GM19372 (cell line): ENCODE results near the gene ZNF92.
"Not testable (repeated sequence)": the region's sequence is repeated elsewhere in the genome, so short reads cannot be mapped to it uniquely, and the experiment has no call there.

Source experiments
- ATAC-seq: cut with Tn5 transposase; IDR thresholded peaks from one replicate; pipeline ENCODE4 v1.9.1; 2021; ENCODE audit warnings: mild to moderate bottlenecking, low read depth, moderate library complexity; ENCODE audit not compliant: unreplicated experiment

ZNF92 gene

DNA sequence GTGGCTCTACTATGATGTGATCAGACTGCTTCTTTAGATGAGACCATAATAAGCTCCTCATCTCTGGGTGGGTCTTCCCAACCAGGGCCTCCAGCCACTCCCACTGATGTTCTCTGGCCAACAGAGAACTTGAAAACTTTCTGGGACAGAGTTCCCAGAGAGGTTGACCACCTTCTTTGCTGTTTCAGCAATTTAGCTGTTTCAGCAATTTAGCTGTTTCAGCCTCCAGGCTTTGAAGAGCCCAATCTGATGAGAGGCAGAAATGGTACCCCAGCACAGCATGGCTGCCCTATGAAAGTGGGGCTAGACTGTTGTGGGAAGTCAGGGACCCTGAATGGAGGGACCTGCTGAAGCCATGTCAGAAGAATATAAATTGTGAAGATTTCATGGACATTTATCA is 49.0 kb downstream of the ZNF92 start:
- ATAC-seq, result no peak

DNA sequence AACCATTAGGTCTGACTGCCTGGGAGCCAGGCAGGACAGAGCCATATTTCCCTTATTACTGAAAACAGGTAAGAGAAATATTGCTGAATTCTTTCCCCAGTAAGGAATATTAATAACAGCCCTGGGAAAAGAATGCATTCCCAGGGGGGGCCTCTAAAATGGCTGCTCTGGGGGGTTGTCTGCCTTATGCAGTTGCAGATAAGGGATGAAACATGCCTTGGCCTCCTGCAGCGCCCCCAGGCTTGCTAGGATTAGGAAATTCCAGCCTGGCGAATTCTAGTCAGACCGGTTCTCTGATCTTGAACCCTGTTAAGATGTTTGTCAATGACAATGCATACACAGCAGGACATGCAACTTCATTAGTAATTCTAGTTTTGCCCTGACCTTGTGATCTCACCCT is 49.6 kb downstream of the ZNF92 start:
- not testable (repeated sequence) for ATAC-seq

DNA sequence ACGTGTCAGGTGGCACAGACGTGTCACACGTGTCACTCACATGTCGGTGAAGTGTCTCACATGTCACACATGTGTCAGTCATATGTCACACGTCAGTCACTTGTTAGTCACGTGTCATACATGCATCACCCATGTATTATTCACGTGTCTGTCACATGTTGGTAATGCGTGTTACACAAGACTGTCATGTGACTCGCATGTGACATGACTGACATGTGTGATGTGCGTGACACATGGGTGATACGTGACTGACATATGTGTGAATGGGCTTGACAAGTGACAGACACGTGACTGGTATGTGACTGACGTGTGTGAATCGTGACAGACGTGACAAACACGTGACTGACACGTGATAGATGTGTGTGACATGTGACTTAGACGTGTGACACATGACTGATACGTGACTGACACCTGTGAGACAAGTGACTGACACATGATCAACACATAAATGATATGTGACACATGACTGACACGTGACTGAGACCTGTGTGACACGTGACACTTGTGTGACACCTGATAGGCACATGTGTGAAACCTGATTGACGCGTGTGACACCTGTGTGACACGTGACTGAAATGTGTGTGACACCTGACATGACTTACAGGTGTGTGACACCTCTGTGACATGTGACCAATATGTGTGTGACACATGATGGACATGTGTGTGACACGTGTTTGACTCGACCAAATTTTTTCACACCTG is 56.1 kb downstream of the ZNF92 start:
- ATAC-seq, result no peak

DNA sequence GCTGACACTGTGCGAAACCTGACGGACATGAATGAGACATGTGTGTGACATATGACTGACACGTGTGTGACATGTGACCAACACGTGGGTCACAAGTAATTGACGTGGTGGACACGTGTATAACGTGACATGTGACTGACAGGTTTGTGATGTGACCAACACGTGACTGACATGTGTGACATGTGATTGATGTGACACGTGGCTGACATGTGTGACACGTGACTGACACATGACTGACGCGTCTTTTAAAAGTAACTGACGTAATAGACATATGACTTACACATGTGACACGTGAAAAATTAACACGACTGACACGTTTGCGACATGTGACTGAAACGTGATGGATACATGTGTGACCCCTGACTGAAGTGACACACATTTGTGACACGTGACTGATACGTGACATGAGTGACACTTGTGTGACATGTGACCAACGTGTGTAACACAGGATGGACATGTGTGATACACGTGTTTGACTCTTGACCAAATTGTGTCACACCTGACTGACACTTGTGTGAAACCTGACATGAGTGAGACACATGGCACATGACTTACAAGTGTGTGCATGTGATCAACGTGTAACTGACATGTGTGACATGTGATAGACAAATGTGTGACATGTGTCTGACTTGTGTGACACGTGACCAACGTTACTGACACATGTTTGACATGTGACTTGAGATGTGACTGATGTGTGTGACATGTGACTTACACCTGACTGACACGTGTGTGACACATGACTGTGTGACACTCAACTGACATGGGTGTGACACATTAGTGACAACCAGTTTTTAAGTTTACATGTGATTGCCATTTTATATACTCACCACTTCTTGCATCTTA is 56.9 kb downstream of the ZNF92 start:
- ATAC-seq, result no peak

DNA sequence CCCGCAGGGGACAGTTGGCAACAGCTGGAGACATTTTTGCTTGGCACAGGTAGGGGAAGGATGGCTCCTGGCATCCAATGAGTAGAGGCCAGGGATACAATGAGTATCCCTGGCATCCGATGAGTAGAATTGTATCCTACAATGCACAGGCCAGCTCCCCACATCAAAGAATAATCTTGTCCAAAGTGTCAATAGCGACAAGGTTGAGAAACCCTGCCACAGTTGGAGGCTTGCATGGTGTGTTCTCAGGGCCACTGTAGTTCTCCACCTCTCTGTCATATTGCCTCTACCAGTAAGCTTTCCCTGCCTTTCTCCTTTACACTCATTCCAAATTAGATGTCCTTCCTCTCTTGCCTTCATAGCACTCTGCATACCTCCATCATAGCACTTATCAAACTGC is 60.7 kb downstream of the ZNF92 start:
- ATAC-seq, result no peak

DNA sequence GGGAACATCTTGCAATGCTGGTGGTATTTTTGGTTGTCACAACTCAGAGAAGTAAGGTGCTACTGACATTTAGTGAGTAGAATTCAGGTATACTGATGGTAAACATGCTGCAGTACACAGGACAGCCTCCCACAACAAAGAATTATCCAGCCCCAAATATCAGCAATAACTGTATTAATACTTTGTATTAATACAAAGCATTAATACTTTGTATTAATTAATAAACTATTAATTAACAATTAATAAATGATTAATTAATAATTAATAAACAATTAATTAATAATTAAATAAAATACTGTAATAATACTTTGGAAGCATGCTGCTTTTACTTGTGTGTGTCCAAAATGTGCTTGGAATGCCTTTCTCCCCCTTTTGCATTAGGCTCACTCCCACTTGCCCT is 62.5 kb downstream of the ZNF92 start:
- no peak for ATAC-seq

DNA sequence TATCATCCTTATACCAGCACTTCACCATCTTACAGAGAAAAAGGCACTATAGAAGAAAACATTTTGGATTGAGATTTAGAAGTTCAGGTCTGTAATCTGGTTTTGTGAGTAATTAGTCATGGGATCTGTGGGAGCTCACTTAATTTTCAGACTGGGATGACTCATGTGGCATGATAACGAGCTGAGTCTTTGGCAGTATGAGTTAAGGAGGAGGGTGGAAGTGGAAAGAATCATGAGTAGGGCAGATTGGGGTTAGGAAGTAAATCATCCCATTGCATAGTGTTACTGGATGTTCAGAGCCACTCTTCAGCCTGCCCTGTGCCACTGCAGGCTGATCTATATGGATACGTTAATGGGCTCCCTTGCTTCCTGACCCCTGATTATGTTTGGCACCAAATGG is 64.9 kb downstream of the ZNF92 start:
- no peak for ATAC-seq

DNA sequence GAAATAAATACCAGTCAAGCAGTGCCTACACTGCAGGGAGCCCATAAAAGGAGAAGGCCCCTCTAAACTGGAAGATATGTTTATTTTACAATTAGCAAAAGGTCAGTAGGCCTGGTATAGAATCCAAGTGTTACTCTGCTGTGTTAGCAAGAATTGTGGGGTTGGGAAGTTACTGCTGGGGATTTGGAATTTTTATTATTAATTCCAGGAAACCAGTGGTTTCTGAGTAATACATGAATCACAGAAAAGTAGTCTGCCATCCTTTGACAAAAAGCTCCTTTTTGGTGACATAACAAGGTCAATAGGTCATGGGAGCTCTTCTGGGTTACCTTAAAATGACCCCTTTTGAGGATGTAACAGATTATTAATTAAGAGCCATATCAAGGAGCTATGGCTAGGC is 67.4 kb downstream of the ZNF92 start:
- ATAC-seq, result no peak

DNA sequence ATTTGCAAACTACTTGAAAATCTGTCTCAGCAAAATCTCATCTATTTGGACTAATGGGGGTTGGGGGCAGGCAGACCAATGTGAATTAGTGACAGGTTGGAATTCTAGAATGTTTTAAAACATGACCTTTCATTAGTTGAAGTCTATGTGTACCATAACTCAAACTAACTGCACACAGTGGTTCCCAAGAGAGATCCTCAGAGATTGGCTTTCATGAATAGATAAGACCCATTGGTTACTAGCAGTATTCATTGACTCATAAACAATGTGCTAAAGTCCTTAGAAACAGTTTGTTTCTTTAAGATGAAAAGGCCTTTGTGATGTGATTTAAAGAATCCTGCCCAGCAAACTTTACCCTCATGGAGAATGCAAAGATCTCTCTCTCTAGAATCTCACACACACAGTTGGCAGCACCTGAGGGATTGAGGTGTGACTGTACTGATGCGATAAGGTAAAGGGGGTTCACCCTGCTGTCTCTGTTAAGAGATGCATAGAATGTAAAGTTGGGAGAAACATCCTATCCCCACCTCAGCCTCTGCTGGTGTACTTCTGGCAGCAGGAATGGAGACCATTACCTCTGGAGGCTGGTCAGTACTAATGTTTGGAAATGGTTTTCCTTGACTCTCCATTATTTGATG is 70.7 kb downstream of the ZNF92 start:
- ATAC-seq, result no peak

DNA sequence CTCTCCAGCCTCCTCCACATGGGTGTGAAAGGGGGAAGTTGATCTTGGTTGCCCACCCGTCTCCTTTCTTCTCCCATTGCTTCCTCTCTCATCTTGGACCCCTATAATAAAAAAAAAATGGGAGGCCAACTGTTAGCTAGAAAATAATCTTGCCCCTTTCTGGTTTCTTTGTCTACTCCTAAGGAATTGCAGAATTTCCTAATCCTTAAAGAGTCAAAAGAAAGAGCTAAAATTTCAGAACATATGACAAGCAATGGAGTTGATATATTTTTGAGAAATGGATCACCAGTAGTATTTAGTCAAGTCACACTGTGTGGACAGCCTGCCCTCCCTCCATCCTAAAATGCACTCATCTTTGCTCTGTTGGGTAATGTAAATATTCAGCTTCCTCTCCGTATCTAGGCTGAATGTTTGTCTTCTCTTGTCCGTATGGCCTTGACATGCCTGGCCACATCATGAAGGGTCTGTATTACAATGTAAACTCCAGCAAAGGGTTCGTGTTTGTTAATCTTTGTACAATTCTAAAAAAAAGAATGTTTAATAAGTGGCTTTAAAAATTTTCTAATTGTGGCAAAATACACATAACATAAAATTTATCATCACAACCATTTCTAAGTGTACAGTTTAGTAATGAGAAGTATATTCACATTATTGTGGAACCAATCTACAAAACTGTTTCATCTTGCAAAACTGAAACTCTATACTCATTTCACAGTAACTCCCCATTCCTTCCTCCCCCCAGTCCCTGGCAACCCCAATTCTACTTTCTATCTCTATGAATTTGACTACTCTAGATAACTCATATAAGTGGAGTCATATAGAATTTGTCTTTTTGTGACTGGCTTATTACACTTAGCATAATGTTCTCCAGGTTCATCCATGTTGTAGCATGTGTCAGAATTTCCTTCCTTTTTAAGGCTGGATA is 71.5 kb downstream of the ZNF92 start:
- ATAC-seq, result no peak

DNA sequence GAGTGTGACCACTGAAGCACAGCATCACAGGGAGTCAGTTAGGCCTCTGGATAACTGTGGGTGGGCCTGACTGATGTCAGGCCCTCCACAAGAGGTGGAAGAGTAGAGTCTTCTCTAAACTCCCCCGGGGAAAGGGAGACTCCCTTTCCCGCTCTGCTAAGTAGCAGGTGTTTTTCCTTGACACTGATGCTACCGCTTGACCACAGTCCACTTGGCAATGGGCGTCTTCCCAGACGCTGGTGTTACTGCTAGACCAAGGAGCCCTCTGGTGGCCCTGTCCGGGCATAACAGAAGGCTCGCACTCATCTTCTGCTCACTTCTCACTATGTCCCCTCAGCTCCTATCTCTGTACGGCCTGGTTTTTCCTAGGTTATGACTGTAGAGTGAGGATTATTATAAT is 73.4 kb downstream of the ZNF92 start:
- ATAC-seq, result not testable (repeated sequence)

DNA sequence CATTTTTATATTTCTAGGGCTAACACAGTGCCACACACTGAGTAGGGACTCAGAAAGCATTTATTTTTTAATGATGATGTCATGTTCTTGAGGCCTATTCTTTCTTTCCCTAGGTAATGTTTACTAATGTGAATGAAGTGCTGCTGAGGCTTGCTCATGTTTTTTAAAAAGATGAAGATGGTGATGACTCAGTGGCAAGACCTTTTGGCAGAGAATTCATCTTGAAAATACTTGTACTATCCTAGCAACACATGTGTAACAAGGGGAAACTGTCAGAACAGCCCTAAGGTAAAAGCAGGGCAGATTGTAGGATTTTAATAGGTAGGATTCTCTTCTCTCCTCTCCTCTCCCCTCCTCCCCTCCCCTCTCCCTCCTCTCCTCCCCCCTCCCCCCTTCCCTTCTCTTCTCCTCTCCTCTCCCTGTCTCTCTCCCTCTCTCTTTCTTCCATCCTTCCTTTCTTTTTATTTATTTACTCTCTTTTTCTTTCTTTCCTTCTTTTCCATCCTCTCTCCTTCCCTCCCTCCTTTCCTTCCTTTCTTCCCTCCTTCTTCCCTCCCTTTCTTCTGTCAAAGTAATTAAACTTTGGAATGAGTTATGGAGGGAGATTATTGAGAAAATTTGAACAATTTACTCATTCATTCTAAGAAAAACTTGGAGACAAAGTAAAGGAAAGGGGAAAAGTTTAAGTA is 75.3 kb downstream of the ZNF92 start:
- no peak for ATAC-seq

DNA sequence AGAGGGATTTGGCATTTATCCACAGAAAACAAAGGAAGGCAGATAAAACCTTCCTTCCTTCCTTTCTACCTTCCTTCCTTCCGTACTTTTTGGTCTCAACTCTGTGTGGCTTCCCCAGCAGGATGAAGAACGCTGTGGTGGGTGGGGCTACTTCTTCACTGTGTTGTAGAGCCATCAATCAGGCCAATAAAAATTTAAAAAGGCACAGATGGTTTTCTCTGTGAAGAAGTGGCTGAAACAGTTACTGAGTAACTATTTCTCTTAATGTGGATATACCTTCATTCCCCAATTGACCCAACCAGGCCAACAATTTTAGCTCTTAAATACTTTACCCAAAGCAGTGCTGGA is 75.8 kb downstream of the ZNF92 start:
- ATAC-seq, result no peak
